Measurements from ENCODE around the gene SLC13A2. TPM values are rescaled to one million over a fixed set of nuclear protein-coding genes. Genes with fewer than 3 reads are reported as not detected.
"Not testable (repeated sequence)": the region's sequence is repeated elsewhere in the genome, so short reads cannot be mapped to it uniquely, and the experiment has no call there.

Gene SLC13A2
- not detected in 2 replicates for total RNA-seq (2014; rRNA removed; shearing (Covaris generic))

GRCh38 chr17:28473542-28473941 lies at the start of gene SLC13A2:
Gene SLC13A2, plus strand, starts transcription at chr17:28473644. Its CDS starts 69 bp downstream, at chr17:28473713.
- no peaks in the 10 kb centered on the region for H3K27me3 ChIP-seq (ENCODE audit: control insufficient read depth, insufficient read depth, low read length)
- no peak within 1 kb of the TSS for H3K4me3 ChIP-seq (ENCODE audit: insufficient read depth, low read depth, low read length)
- DNase-seq, result peak; percentile 67
- no peaks in the 10 kb centered on the region for H3K36me3 ChIP-seq (replicated peaks; ENCODE audit: control insufficient read depth, insufficient read depth, low read length)

- Histone ChIP-seq H3K27me3 (ENCODE audit: control insufficient read depth, insufficient read depth, low read length) (no peaks in the 10 kb centered on the region), H3K36me3 (replicated peaks; ENCODE audit: control insufficient read depth, insufficient read depth, low read length) (no peaks in the 10 kb centered on the region), H3K4me3 (ENCODE audit: insufficient read depth, low read depth, low read length) (no peak overlapping the region)
- no peak for DNase-seq
These were observed 48.2 kb upstream of the SLC13A2 start for GRCh38 chr17:28425206-28425605.

- no peak overlapping the region for H3K4me3 ChIP-seq (ENCODE audit: insufficient read depth, low read depth, low read length)
- H3K36me3 ChIP-seq (replicated peaks; ENCODE audit: control insufficient read depth, insufficient read depth, low read length), result no peaks in the 10 kb centered on the region
- H3K27me3 ChIP-seq (ENCODE audit: control insufficient read depth, insufficient read depth, low read length), result no peaks in the 10 kb centered on the region
- peak; percentile 74 for DNase-seq
These were observed 47.3 kb upstream of the SLC13A2 start for GRCh38 chr17:28426081-28426519.

- Histone ChIP-seq H3K27me3 (ENCODE audit: control insufficient read depth, insufficient read depth, low read length) (no peaks in the 10 kb centered on the region), H3K36me3 (replicated peaks; ENCODE audit: control insufficient read depth, insufficient read depth, low read length) (no peaks in the 10 kb centered on the region), H3K4me3 (ENCODE audit: insufficient read depth, low read depth, low read length) (no peak overlapping the region)
- no peak for DNase-seq
These were observed 46.1 kb upstream of the SLC13A2 start for GRCh38 chr17:28427371-28427770.

GRCh38 chr17:28427982-28428381 lies 45.5 kb upstream of the SLC13A2 start:
- H3K27me3 ChIP-seq (ENCODE audit: control insufficient read depth, insufficient read depth, low read length); DNase-seq; H3K4me3 ChIP-seq (ENCODE audit: insufficient read depth, low read depth, low read length); H3K36me3 ChIP-seq (replicated peaks; ENCODE audit: control insufficient read depth, insufficient read depth, low read length): not testable (repeated sequence)

GRCh38 chr17:28433721-28434120 lies 39.7 kb upstream of the SLC13A2 start:
- Histone ChIP-seq H3K4me3 (ENCODE audit: insufficient read depth, low read depth, low read length) (no peak overlapping the region), H3K36me3 (replicated peaks; ENCODE audit: control insufficient read depth, insufficient read depth, low read length) (no peaks in the 10 kb centered on the region), H3K27me3 (ENCODE audit: control insufficient read depth, insufficient read depth, low read length) (no peaks in the 10 kb centered on the region)
- DNase-seq, result no peak

GRCh38 chr17:28434326-28434725 lies 39.1 kb upstream of the SLC13A2 start:
- not testable (repeated sequence) for H3K36me3 ChIP-seq (replicated peaks; ENCODE audit: control insufficient read depth, insufficient read depth, low read length); DNase-seq; H3K4me3 ChIP-seq (ENCODE audit: insufficient read depth, low read depth, low read length); H3K27me3 ChIP-seq (ENCODE audit: control insufficient read depth, insufficient read depth, low read length)

GRCh38 chr17:28443901-28444638 lies 29.4 kb upstream of the SLC13A2 start:
- H3K27me3 ChIP-seq (ENCODE audit: control insufficient read depth, insufficient read depth, low read length), result no peaks in the 10 kb centered on the region
- H3K4me3 ChIP-seq (ENCODE audit: insufficient read depth, low read depth, low read length), result no peak overlapping the region
- H3K36me3 ChIP-seq (replicated peaks; ENCODE audit: control insufficient read depth, insufficient read depth, low read length), result no peaks in the 10 kb centered on the region
- DNase-seq, result no peak

GRCh38 chr17:28446716-28447395 lies 26.6 kb upstream of the SLC13A2 start:
- H3K36me3 ChIP-seq (replicated peaks; ENCODE audit: control insufficient read depth, insufficient read depth, low read length), result no peaks in the 10 kb centered on the region
- no peak overlapping the region for H3K4me3 ChIP-seq (ENCODE audit: insufficient read depth, low read depth, low read length)
- no peaks in the 10 kb centered on the region for H3K27me3 ChIP-seq (ENCODE audit: control insufficient read depth, insufficient read depth, low read length)
- DNase-seq, result no peak

GRCh38 chr17:28447396-28447760 lies 26.1 kb upstream of the SLC13A2 start:
- H3K27me3 ChIP-seq (ENCODE audit: control insufficient read depth, insufficient read depth, low read length), result no peaks in the 10 kb centered on the region
- H3K36me3 ChIP-seq (replicated peaks; ENCODE audit: control insufficient read depth, insufficient read depth, low read length), result no peaks in the 10 kb centered on the region
- no peak for DNase-seq
- no peak overlapping the region for H3K4me3 ChIP-seq (ENCODE audit: insufficient read depth, low read depth, low read length)

- no peak overlapping the region for H3K4me3 ChIP-seq (ENCODE audit: insufficient read depth, low read depth, low read length)
- H3K36me3 ChIP-seq (replicated peaks; ENCODE audit: control insufficient read depth, insufficient read depth, low read length), result no peaks in the 10 kb centered on the region
- no peaks in the 10 kb centered on the region for H3K27me3 ChIP-seq (ENCODE audit: control insufficient read depth, insufficient read depth, low read length)
- DNase-seq, result no peak
These were observed 23.6 kb upstream of the SLC13A2 start for GRCh38 chr17:28449859-28450258.

GRCh38 chr17:28457890-28458289 lies 15.6 kb upstream of the SLC13A2 start:
- Histone ChIP-seq H3K36me3 (replicated peaks; ENCODE audit: control insufficient read depth, insufficient read depth, low read length) (no peaks in the 10 kb centered on the region), H3K4me3 (ENCODE audit: insufficient read depth, low read depth, low read length) (no peak overlapping the region), H3K27me3 (ENCODE audit: control insufficient read depth, insufficient read depth, low read length) (no peaks in the 10 kb centered on the region)
- DNase-seq, result no peak

- not testable (repeated sequence) for H3K4me3 ChIP-seq (ENCODE audit: insufficient read depth, low read depth, low read length); DNase-seq; H3K27me3 ChIP-seq (ENCODE audit: control insufficient read depth, insufficient read depth, low read length); H3K36me3 ChIP-seq (replicated peaks; ENCODE audit: control insufficient read depth, insufficient read depth, low read length)
These were observed 14.6 kb upstream of the SLC13A2 start for GRCh38 chr17:28458881-28459280.

- H3K4me3 ChIP-seq (ENCODE audit: insufficient read depth, low read depth, low read length), result no peak overlapping the region
- H3K36me3 ChIP-seq (replicated peaks; ENCODE audit: control insufficient read depth, insufficient read depth, low read length), result no peaks in the 10 kb centered on the region
- DNase-seq, result peak; percentile 30
- H3K27me3 ChIP-seq (ENCODE audit: control insufficient read depth, insufficient read depth, low read length), result no peaks in the 10 kb centered on the region
These were observed 12.5 kb upstream of the SLC13A2 start for GRCh38 chr17:28460901-28461300.

GRCh38 chr17:28466001-28466400 lies 7.4 kb upstream of the SLC13A2 start:
- H3K36me3 ChIP-seq (replicated peaks; ENCODE audit: control insufficient read depth, insufficient read depth, low read length), result no peaks in the 10 kb centered on the region
- no peak for DNase-seq
- H3K27me3 ChIP-seq (ENCODE audit: control insufficient read depth, insufficient read depth, low read length), result no peaks in the 10 kb centered on the region
- H3K4me3 ChIP-seq (ENCODE audit: insufficient read depth, low read depth, low read length), result no peak overlapping the region
